HG03159 (cell line): Measurements from ENCODE around the gene ITGB8.

Experiments
- ATAC-seq: cut with Tn5 transposase; IDR thresholded peaks from one replicate; pipeline ENCODE4 v1.9.1; 2021; ENCODE audit warnings: mild to moderate bottlenecking, moderate library complexity; ENCODE audit not compliant: unreplicated experiment

ITGB8 gene

GRCh38 chr7:20409961-20410360, 79.3 kb downstream of the ITGB8 start:
- no peak for ATAC-seq

- no peak for ATAC-seq
These were observed 80.7 kb downstream of the ITGB8 start for GRCh38 chr7:20411372-20411771.

- no peak for ATAC-seq
These were observed 81.3 kb downstream of the ITGB8 start for GRCh38 chr7:20412032-20412431.

- ATAC-seq = peak; percentile 61
These were observed 86.6 kb downstream of the ITGB8 start for GRCh38 chr7:20417260-20417659.

- ATAC-seq = no peak
These were observed 87.1 kb downstream of the ITGB8 start for GRCh38 chr7:20417675-20418382.

GRCh38 chr7:20424500-20424899, 93.8 kb downstream of the ITGB8 start:
- ATAC-seq = no peak

- no peak for ATAC-seq
These were observed 100.0 kb downstream of the ITGB8 start for GRCh38 chr7:20430664-20431063.

GRCh38 chr7:20431146-20431545, 100.4 kb downstream of the ITGB8 start:
- ATAC-seq = no peak

- no peak for ATAC-seq
These were observed 101.4 kb downstream of the ITGB8 start for GRCh38 chr7:20432071-20432470.

GRCh38 chr7:20435305-20435704, 104.6 kb downstream of the ITGB8 start:
- no peak for ATAC-seq

GRCh38 chr7:20438248-20438647, 107.5 kb downstream of the ITGB8 start:
- ATAC-seq = no peak

- ATAC-seq = peak; percentile 92
These were observed 108.1 kb downstream of the ITGB8 start for GRCh38 chr7:20438694-20439376.

- ATAC-seq = no peak
These were observed 108.9 kb downstream of the ITGB8 start for GRCh38 chr7:20439416-20440185.

GRCh38 chr7:20440472-20441105, 109.9 kb downstream of the ITGB8 start:
- no peak for ATAC-seq

GRCh38 chr7:20441346-20441745, 110.6 kb downstream of the ITGB8 start:
- ATAC-seq = no peak

- no peak for ATAC-seq
These were observed 111.3 kb downstream of the ITGB8 start for GRCh38 chr7:20441991-20442441.

GRCh38 chr7:20442951-20443350, 112.3 kb downstream of the ITGB8 start:
- no peak for ATAC-seq

- ATAC-seq = no peak
These were observed 113.5 kb downstream of the ITGB8 start for GRCh38 chr7:20444030-20444800.

GRCh38 chr7:20447021-20447650, 116.4 kb downstream of the ITGB8 start:
- ATAC-seq = peak; percentile 87

GRCh38 chr7:20449176-20449575, 118.5 kb downstream of the ITGB8 start:
- ATAC-seq = no peak
